GM18508 (cell line): Measurements from ENCODE around the gene MCM7.

ENCODE experiments used
- ATAC-seq: cut with Tn5 transposase; IDR thresholded peaks from one replicate; pipeline ENCODE4 v1.9.1; 2021; ENCODE audit warnings: moderate number of reproducible peaks; ENCODE audit not compliant: insufficient read depth, unreplicated experiment

The MCM7 gene

DNA sequence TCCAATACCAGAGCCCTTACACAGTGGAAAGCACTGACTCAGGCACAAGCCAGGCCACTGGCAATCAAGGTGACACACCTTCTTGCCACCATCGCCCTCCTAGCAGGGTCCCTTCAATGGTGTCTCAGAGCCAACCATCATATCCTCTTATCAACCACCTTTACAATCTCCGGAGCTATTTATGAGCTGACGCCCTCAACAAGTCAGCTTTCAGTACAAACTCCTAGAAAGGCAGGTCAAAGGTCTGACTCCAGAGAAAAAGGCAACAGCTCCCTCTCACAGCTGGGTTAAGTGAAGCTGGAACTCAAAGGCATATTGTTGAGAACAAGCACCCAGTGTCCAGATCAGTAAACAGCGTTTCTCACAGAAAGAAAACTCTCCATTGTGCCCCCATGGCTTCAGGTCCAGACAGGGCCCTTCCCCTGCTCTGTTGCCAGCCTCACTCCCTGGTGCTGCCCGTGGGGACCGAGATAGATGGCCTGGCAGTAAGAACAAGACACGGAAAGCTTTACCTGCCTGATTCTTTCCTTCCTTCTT lies 22.1 kb downstream of the MCM7 start:
- ATAC-seq = no peak

- ATAC-seq = no peak
Measured at GRCh38 chr7:100077205-100077604, 24.0 kb downstream of the MCM7 start.

DNA sequence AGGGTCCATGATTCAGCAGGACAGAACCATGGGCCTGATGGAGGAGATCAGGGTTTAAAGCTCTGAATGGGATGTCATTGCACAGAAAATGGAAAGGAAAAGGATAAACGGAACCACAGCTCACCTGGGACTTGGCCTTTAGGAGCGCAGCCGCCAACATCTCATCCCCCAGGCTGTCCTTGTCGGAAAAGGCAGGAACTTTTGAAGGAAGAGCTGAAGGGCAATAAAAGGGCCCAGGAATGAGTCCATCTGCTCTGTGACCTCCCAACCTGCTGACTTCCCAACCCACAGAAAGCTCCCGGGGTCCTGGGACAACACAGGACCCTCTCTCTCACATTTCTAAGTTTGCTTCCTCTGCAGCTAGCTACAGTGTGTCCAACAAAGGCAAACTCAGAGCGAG lies 25.8 kb downstream of the MCM7 start:
- ATAC-seq = no peak

DNA sequence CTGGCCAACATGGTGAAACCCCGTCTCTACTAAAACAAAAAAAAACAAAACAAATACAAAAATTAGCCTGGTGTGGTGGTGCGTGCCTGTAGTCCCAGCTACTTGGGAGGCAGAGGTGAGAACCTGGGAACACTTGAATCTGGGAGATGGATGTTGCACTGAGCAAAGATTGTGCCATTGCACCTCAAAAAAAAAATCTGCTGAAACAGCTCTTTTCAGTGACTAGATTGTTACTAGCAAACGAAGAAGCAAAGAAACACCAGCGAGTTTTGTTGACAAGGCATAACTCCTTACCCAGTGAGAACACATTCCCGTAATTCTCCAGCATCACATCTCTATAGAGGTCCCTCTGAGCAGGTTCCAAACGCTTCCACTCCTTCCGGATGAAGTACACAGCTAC lies 26.4 kb downstream of the MCM7 start:
- ATAC-seq = no peak

DNA sequence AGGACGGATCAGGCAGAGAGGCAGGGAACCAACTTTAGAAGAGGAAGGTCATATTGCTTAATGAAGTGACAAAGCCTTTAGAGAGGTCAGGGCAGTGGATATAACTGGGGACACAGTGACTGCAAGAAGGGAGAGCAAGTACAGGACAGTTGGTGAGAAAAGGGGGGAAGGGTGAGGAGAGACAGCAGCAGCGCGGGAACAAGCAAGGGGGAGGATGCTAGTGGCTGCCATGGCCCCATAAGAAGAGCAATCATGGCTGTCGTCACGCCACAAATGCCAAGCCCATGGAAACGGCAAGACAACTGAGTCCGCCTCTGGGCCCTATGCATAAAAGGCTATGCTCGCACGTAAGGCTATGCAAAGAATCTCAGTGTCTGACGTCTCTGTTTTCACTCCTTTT lies 28.7 kb downstream of the MCM7 start:
- no peak for ATAC-seq

DNA sequence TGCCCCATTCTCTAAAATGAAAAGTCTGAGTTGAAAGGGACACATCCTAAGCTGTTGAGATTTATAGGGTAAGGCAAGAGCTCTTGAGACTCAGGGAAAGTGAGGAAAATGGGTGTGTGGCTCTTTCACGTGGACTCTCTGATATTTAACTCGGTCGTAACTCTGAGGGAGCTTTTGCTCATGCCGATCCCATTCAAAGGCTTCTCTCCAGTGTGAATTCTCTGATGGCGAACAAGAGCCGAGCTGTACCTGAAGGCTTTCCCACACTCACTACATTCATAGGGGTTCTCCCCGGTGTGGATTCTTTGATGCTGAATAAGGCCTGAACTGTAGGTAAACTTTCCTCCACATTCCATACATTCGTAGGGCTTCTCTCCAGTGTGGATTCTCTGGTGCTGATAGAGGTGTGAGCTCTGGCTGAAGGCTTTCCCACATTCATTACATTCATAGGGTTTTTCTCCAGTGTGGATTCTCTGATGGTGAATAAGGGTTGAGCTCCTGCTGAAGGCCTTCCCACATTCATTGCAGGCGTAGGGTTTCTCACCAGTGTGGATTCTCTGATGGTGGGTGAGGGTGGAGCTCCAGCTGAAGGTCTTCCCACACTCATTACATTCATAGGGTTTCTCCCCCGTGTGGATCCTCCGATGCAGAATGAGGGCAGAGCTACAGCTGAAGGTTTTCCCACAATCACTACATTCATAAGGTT lies 30.0 kb downstream of the MCM7 start:
- ATAC-seq = no peak

DNA sequence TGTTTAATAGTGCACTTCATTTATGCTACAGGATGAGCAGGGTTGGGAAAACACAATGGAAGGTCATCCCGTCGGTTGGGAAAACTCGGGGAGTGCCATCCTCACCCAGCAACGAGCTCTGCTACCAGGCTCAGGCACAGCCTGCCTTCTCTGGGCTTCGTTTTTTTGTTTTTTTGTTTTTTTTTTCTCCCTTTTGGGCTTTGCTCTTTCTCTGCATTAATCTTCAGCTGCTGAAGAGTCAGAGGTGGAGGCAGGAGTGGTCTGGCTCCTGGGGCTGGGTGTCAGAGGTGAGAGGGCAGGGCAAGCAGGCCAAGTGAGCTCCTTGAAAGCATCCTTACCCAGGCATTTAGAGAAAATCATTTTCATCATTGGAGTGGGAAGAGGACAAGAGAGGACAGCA lies 31.2 kb downstream of the MCM7 start:
- no peak for ATAC-seq

- ATAC-seq = no peak
Measured at GRCh38 chr7:100066953-100067352, 34.2 kb downstream of the MCM7 start.

DNA sequence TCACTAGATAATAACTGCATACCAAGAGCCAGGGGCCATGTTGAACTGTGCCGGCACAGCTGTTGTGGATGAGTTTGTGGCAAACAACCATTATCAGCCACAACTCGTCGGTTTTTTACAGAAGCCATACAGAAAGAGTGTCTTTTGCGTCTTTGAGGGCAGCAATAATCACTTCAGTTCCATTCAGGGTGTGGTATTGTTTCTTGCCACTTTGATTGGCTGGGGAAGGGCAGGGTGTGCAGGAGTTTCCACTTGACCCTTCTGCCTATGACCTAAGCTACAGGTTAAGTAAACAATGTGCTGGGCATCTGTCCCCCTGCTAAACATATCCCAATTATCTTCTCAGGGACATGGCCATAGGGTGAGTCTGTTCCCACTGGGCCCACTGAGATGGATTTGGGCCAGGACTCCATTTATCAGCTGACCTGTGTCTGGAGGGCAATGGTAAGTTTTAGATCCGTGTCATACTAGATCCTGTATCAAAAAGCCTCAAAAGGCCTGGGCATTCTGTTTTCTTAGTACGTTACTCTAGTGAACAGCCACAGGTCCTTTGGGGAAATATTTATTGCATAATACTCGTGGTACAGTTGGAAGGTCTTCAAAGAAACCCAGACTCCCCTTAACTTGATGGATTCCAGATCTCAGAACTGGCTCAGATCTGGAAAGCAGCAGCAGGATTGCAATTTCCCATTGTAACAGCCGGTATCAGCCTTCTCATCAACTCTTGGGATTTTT lies 35.6 kb downstream of the MCM7 start:
- ATAC-seq = no peak

- ATAC-seq = no peak
Measured at GRCh38 chr7:100064162-100064561, 37.0 kb downstream of the MCM7 start.

- ATAC-seq = no peak
Measured at GRCh38 chr7:100063376-100063775, 37.8 kb downstream of the MCM7 start.

DNA sequence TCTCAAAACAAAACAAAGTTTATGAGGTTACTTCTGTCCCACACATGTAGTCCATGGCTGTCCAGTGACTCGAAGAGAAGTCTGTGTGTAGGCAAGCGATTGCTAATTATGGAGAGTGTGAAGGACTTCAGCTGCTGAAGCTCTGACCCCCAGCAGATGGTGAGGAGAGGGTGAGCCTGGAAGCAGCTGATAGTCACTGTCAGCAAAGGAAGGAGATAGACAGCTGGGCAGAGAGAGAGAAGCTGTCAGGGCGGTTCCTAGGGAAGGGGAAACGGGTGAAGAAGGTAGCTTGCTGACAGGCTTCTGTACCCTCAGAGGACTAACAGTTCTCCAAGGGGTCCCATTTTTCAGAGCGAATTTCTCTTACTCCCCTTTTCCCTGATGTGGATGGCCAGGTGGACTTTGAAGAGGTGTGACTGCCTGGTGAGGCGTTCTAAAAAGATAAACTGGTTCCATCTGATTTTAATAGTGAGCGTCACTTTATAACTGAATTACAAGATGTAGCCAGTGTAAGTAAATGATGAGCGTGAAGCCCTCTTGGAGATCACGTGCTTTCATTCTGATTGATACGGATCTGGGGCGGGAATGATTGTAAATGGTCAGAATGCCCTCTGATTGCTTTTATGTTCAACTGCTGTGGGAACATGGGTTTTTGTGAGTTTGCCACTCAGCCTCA lies 39.5 kb downstream of the MCM7 start:
- ATAC-seq = no peak

GRCh38 chr7:100059251-100059739 lies 41.9 kb downstream of the MCM7 start:
- ATAC-seq = no peak

DNA sequence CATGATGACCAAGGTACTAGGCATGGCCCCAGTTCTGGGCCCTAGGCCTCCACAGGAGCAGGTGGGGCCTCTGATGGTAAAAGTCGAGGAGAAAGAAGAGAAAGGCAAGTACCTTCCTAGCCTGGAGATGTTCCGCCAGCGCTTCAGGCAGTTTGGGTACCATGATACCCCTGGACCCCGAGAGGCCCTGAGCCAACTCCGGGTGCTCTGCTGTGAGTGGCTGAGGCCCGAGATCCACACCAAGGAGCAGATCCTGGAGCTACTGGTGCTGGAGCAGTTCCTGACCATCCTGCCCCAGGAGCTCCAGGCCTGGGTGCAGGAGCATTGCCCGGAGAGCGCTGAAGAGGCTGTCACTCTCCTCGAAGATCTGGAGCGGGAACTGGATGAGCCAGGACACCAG lies 44.2 kb downstream of the MCM7 start:
- ATAC-seq = no peak

GRCh38 chr7:100053215-100053614 lies 48.0 kb downstream of the MCM7 start:
- no peak for ATAC-seq

DNA sequence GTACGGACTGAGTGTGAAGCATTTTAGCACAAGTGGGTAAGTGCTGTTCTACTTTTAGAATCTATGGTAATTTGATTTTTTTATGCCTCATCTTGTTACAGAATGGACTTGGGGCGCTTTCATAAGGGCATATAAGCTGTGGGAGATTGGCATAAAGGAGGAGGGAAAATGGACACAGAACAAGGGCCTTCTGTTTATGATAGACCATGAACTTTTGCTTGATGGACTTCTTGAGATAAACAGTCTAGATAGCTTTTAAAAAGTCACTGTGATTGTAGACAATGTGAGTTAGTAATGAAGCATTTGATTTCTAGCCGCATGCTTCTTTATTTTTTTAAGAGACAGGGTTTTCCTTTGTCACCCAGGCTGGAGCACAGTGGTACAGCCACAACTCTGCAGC lies 49.6 kb downstream of the MCM7 start:
- no peak for ATAC-seq

DNA sequence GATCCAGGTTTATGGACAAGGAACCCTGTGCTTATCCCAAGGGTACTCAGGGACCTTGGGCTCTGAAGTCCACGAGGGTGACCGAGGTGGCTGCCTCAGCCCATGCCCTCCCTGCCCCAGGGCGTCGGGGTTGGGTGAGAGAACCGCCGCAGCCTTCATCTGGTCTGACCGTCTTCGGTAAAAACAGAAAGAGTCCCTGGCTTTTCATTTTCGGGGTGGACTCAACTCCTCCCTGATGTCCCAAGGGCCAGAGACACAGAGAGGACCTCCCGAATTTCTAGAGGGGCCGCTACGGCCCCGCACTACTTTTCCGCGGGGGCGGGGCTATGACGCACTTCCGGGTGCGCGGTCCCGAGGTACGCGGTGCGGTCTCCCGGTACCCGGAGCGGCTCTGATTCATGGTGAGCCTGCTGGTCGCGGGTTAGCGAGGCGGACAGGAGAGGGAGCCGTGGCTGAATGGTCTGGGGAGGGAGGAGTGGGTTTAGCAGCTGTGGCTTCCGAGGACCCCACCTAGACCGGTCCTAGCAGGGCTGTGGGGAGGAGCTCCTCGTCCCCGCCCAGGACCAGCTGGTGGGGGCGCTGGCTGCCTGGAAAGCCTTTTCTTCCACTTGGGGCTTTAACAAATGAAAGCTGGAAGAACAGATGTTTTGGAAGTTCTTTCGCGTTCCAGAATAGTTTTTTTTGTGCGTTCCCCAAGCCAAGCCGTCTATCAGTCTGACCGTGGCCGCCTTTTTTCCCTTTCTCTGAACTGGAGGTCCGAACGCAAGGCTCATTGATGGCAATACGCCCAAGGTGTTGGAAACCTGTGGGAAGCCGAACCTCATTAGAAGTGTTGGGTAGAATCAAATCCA lies 51.5 kb downstream of the MCM7 start, which contains the start of gene ZSCAN21:
ZSCAN21 (plus strand) TSS at position 334 of the 851 bp plus-strand sequence. CDS start 7,233 bp downstream, outside the sequence.
- no peak for ATAC-seq

GRCh38 chr7:100048680-100049079 lies 52.5 kb downstream of the MCM7 start:
- ATAC-seq = no peak

DNA sequence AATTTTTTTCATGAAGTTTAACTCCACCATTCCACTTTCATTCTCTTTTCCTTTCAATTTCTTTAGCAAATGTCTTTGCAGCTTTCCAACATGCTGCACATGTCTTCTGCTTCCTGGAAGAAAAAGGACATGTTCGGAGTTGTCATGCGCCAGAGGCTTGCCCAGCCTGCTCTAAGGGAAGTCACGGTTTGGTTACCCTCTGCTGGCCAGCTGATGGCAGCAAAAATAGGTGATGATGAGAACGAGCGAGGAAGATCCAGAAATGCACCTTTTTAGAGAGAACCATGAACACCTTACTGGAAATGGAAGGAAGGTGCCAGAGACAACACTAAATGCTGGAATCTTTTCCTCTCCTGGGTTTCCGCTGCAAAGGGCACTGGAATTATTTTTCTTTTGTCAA lies 56.5 kb downstream of the MCM7 start:
- ATAC-seq = no peak
